ENCODE measurements around the gene RND2. TPM values are rescaled to one million over a fixed set of nuclear protein-coding genes. Genes with fewer than 3 reads are reported as not detected.

Gene RND2
- total RNA-seq, 1 donor from 2014 or later, result 0.13 TPM

DNA sequence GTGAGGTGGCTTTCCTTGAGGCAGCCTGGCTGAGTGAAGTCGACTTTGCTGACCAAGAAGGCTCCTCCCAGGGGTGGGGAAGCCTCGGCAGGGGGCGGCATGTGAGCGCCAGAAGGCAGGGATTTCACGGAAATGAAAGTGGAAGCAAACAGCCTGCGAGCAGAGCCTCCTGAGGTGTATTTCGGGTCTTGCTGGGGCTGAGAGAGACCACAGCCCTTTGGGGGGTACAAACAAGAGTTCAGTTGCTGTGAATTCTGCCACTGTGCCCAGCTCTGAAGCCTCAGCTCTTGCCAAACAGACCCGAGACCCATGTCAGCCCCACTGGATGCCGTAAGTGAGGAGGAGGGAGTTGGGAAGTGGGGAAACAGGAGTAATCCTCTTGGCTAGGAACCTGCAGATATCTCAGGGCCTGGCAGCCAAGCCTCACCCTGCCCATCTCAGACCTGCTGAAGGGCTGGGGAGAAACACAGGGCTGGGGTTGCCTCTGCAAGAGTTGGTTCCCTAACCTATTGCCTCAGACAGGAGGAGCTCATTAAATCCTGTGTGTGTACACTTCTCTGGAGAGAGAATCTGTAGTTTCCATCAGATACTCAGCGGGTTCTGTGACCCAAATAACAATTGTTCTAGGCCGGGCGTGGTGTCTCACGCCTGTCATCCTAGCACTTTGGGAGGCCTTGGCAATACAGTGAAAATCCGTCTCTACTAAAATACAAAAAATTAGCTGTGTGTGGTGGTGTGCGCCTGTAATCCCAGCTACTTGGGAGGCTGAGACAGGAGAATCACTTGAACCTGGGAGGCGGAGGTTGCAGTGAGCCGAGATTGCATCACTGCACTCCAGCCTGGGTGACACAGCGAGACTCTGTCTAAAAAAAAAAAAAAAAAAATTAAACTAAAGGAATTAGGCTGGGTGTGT is 18.1 kb upstream of the RND2 start, which contains the start of gene IFI35:
Gene IFI35 (plus strand): TSS at position 146 of the 913 bp plus-strand sequence. CDS start 164 bp downstream, at position 310.
- H3K4me3 Mint-ChIP-seq, result peak within 1 kb of the TSS; percentile 99
- H3K4me1 Mint-ChIP-seq, result peaks cover 16% of the 10 kb centered on the region
- peak within 1 kb of the TSS; percentile 99 for H3K27ac Mint-ChIP-seq
- peaks cover 36% of the 10 kb centered on the region for H3K36me3 Mint-ChIP-seq (ENCODE audit: low read depth)
- ChIA-PET CTCF (interaction anchor here (0.6 to 1.7 kb wide), 5 partner anchors 9 to 333 kb away, joined by 3 to 15 read pairs (median 3); partner anchors contain the start of gene RPL27), POLR2A (interaction anchor here (0.6 to 3.1 kb wide), 15 partner anchors 9 to 452 kb away, joined by 3 to 52 read pairs (median 7); partner anchors contain the start of genes BECN1, RPL27, TMEM106A and VAT1)
- DNase-seq (peak; percentile 75), ATAC-seq (ENCODE audit: low read depth) (peak; percentile 99)
- no peaks in the 10 kb centered on the region for H3K9me3 Mint-ChIP-seq
- no peaks in the 10 kb centered on the region for H3K27me3 Mint-ChIP-seq
- TF ChIP-seq, protein P1, sequence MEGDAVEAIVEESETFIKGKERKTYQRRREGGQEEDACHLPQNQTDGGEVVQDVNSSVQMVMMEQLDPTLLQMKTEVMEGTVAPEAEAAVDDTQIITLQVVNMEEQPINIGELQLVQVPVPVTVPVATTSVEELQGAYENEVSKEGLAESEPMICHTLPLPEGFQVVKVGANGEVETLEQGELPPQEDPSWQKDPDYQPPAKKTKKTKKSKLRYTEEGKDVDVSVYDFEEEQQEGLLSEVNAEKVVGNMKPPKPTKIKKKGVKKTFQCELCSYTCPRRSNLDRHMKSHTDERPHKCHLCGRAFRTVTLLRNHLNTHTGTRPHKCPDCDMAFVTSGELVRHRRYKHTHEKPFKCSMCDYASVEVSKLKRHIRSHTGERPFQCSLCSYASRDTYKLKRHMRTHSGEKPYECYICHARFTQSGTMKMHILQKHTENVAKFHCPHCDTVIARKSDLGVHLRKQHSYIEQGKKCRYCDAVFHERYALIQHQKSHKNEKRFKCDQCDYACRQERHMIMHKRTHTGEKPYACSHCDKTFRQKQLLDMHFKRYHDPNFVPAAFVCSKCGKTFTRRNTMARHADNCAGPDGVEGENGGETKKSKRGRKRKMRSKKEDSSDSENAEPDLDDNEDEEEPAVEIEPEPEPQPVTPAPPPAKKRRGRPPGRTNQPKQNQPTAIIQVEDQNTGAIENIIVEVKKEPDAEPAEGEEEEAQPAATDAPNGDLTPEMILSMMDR (IDR thresholded peaks at IDR 0.05), result no peak
- intact Hi-C loops (cut with micrococcal nuclease), result loop anchor here (1.0 to 2.0 kb wide), 5 partner anchors 9 to 332 kb away; partner anchors contain the start of genes NBR1 and RPL27

DNA sequence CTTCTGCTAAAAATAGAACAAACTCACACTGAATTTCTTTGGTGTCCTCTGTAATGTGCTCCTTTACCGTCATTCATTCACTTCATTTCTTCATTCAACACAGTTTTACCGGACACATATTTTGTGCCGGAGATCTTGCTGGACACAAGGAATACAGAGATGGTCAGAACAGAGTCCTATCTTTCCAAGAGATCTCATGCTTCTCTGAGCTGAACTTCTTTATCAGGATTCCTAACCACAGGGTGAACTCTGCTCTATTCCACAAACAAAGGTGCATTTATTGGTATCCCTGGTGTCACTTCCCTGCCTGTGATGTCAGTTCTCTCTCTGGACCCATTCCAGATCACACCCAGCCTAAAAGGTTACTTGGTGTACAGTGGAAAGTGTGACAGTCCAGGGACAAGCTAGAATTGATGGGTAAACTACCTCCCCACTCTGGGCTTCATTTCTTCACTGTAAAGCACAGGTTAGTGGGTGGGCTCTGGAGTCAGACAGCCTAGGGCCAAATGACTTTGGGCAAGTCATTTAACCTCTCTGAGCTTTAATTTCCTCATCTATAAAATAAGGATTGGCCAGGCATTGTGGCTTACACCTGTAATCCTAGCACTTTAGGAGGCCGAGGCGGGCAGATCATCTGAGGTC is 14.2 kb upstream of the RND2 start:
- H3K27me3 Mint-ChIP-seq, result no peaks in the 10 kb centered on the region
- no peak for DNase-seq
- no peak overlapping the region for H3K27ac Mint-ChIP-seq
- ChIA-PET CTCF (interaction anchor here (1.3 kb wide), 1 partner anchor 328 kb away, joined by 3 read pairs; no protein-coding TSS in a partner anchor), POLR2A (interaction anchor here (1.0 kb wide), 1 partner anchor 12 kb away, joined by 7 read pairs; the partner anchor contains the start of gene RPL27)
- intact Hi-C loops (cut with micrococcal nuclease), result no loop called here
- no peaks in the 10 kb centered on the region for H3K9me3 Mint-ChIP-seq
- TF ChIP-seq, protein P1 (IDR thresholded peaks at IDR 0.05), result no peak
- peaks cover 16% of the 10 kb centered on the region for H3K4me1 Mint-ChIP-seq
- H3K4me3 Mint-ChIP-seq, result no peak overlapping the region
- ATAC-seq (ENCODE audit: low read depth), result no peak
- peaks cover 48% of the 10 kb centered on the region for H3K36me3 Mint-ChIP-seq (ENCODE audit: low read depth)

DNA sequence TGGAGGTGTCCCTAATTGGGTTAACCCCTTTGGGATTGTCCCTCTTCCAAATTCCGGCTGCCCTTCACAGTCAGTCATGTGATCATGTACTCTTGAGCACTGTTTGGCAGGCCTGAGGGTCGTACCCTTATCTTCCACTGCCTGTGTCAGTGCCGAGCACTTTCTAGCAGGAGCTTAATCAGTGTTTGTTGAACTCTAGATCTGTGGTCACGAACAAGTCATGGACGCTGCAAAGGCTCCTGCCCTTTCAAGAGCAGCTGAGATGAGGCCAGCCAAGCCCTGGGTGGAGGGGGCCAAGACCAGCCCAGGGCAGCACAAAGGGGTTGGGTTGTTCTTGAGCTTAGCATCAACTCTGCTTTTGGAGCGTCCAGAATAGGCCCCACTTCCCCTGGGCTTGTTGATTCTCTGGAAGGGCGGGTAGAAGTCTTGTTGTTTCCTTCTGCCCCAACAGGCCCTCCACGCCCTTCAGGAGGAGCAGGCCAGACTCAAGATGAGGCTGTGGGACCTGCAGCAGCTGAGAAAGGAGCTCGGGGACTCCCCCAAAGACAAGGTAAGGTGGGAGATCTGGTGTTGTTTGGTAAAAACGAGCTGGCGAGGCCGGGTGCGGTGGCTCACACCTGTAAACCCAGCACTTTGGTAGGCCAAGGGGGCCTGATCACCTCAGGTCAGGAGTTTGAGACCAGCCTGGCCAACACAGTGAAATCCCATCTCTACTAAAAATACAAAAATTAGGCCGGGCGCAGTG is 13.1 kb upstream of the RND2 start:
- Mint-ChIP-seq H3K36me3 (ENCODE audit: low read depth) (peaks cover 47% of the 10 kb centered on the region), H3K27ac (no peak overlapping the region), H3K4me3 (no peak overlapping the region), H3K27me3 (no peaks in the 10 kb centered on the region), H3K9me3 (no peaks in the 10 kb centered on the region), H3K4me1 (peaks cover 9% of the 10 kb centered on the region)
- TF ChIP-seq, protein P1 (IDR thresholded peaks at IDR 0.05), result no peak
- ChIA-PET CTCF (interaction anchor here (1.5 kb wide), 1 partner anchor 12 kb away, joined by 5 read pairs; no protein-coding TSS in a partner anchor), POLR2A (interaction anchor here (0.5 to 1.8 kb wide), 4 partner anchors 9 to 29 kb away, joined by 3 to 18 read pairs (median 3); partner anchors contain the start of gene VAT1)
- DNase-seq, result no peak
- intact Hi-C loops (cut with micrococcal nuclease), result no loop called here
- no peak for ATAC-seq (ENCODE audit: low read depth)

DNA sequence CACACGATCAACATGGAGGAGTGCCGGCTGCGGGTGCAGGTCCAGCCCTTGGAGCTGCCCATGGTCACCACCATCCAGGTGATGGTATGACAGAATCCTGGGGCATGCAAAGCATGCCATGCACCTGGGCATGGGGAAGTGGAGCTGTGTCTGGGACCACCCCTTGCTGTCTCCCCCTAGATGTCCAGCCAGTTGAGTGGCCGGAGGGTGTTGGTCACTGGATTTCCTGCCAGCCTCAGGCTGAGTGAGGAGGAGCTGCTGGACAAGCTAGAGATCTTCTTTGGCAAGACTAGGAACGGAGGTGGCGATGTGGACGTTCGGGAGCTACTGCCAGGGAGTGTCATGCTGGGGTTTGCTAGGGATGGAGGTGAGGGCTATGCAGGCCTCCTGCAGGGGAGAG is 11.7 kb upstream of the RND2 start:
- no peaks in the 10 kb centered on the region for H3K9me3 Mint-ChIP-seq

More for the DNA sequence above, 11.7 kb upstream of the RND2 start:
- intact Hi-C loops (cut with micrococcal nuclease), result no loop called here
- ChIA-PET POLR2A (interaction anchor here (1.1 to 1.8 kb wide), 3 partner anchors 8 to 15 kb away, joined by 3 to 18 read pairs (median 7); partner anchors contain the start of genes RPL27 and VAT1), CTCF (interaction anchor here (1.5 kb wide), 1 partner anchor 11 kb away, joined by 5 read pairs; no protein-coding TSS in a partner anchor)
- Mint-ChIP-seq H3K4me3 (no peak overlapping the region), H3K27me3 (no peaks in the 10 kb centered on the region), H3K27ac (peak overlapping the region; percentile 41), H3K4me1 (peaks cover 5% of the 10 kb centered on the region), H3K36me3 (ENCODE audit: low read depth) (peaks cover 52% of the 10 kb centered on the region)
- no peak for DNase-seq
- no peak for ATAC-seq (ENCODE audit: low read depth)
- TF ChIP-seq, protein P1 (IDR thresholded peaks at IDR 0.05), result no peak
